DMS 273 (cell line): ENCODE data around the gene TPSB2.
"Not testable (repeated sequence)": the region's sequence is repeated elsewhere in the genome, so short reads cannot be mapped to it uniquely, and the experiment has no call there.

Experiments
- DNase-seq: peaks from one replicate; lab custom pipeline; 2025; ENCODE audit not compliant: unreplicated experiment; lab: John Stamatoyannopoulos, UW

Gene TPSB2

GRCh38 chr16:1243907-1244850 lies 14.2 kb upstream of the TPSB2 start:
- not testable (repeated sequence) for DNase-seq

- DNase-seq = not testable (repeated sequence)
These were observed 13.4 kb upstream of the TPSB2 start for GRCh38 chr16:1243363-1243762.

GRCh38 chr16:1241081-1241480 lies 11.1 kb upstream of the TPSB2 start:
- not testable (repeated sequence) for DNase-seq

GRCh38 chr16:1240436-1240835 lies 10.5 kb upstream of the TPSB2 start, which contains the start of gene TPSAB1:
Gene TPSAB1 (plus strand): TSS chr16:1240705. CDS start chr16:1240939, 234 bp downstream.
- DNase-seq = not testable (repeated sequence)

- not testable (repeated sequence) for DNase-seq
These were observed 9.6 kb upstream of the TPSB2 start for GRCh38 chr16:1239575-1239974.

GRCh38 chr16:1238909-1239308 lies 8.9 kb upstream of the TPSB2 start:
- DNase-seq = not testable (repeated sequence)

GRCh38 chr16:1237990-1238389 lies 8.0 kb upstream of the TPSB2 start:
- no peak for DNase-seq

GRCh38 chr16:1236659-1237058 lies 6.7 kb upstream of the TPSB2 start:
- not testable (repeated sequence) for DNase-seq

- not testable (repeated sequence) for DNase-seq
These were observed 2.2 kb upstream of the TPSB2 start for GRCh38 chr16:1232049-1232748.

GRCh38 chr16:1231301-1231700 lies 1.3 kb upstream of the TPSB2 start:
- DNase-seq = not testable (repeated sequence)

GRCh38 chr16:1230471-1231212 lies 658 bp upstream of the TPSB2 start:
- DNase-seq = not testable (repeated sequence)

GRCh38 chr16:1229476-1229875 lies 508 bp downstream of the TPSB2 start:
- not testable (repeated sequence) for DNase-seq

GRCh38 chr16:1228227-1228626 lies 1.8 kb downstream of the TPSB2 start:
- DNase-seq = not testable (repeated sequence)

GRCh38 chr16:1226692-1227091 lies 3.3 kb downstream of the TPSB2 start:
- not testable (repeated sequence) for DNase-seq

- DNase-seq = not testable (repeated sequence)
These were observed 4.2 kb downstream of the TPSB2 start for GRCh38 chr16:1225728-1226311.

GRCh38 chr16:1225051-1225451 lies 4.9 kb downstream of the TPSB2 start, which contains the start of gene TPSG1:
Gene TPSG1 (minus strand): TSS chr16:1225268. CDS start chr16:1225252, 16 bp downstream.
- no peak for DNase-seq

GRCh38 chr16:1224558-1224957 lies 5.4 kb downstream of the TPSB2 start:
- DNase-seq = no peak

GRCh38 chr16:1223355-1224214 lies 6.4 kb downstream of the TPSB2 start:
- DNase-seq = no peak

GRCh38 chr16:1222553-1223354 lies 7.2 kb downstream of the TPSB2 start:
- DNase-seq = no peak
